ENCODE data around the gene TSPAN7.

Gene TSPAN7

GRCh38 chrX:38697461-38697860 lies 136.1 kb downstream of the TSPAN7 start:
- no peak overlapping the region for H3K27ac ChIP-seq (ENCODE audit: low read depth, low read length)
- H3K4me3 ChIP-seq (ENCODE audit: low read depth in 1 of 2, low read length in 2 of 2): no peak overlapping the region
- H3K9ac ChIP-seq (ENCODE audit: low read length): no peak overlapping the region
- no peaks in the 10 kb centered on the region for H3K36me3 ChIP-seq (ENCODE audit: insufficient read depth, low read length)
- no peaks in the 10 kb centered on the region for H3K4me1 ChIP-seq (ENCODE audit: insufficient read depth, low read length)
- no peaks in the 10 kb centered on the region for H3K27me3 ChIP-seq (ENCODE audit: control insufficient read depth in 1 of 2, insufficient read depth in 2 of 2, low read length in 2 of 2)
- no peaks in the 10 kb centered on the region for H3K9me3 ChIP-seq (ENCODE audit: low read length)

- H3K9ac ChIP-seq (ENCODE audit: low read length): no peak overlapping the region
- H3K9me3 ChIP-seq (ENCODE audit: low read length): no peaks in the 10 kb centered on the region
- no peaks in the 10 kb centered on the region for H3K27me3 ChIP-seq (ENCODE audit: control insufficient read depth in 1 of 2, insufficient read depth in 2 of 2, low read length in 2 of 2)
- H3K4me1 ChIP-seq (ENCODE audit: insufficient read depth, low read length): no peaks in the 10 kb centered on the region
- no peaks in the 10 kb centered on the region for H3K36me3 ChIP-seq (ENCODE audit: insufficient read depth, low read length)
- no peak overlapping the region for H3K4me3 ChIP-seq (ENCODE audit: low read depth in 1 of 2, low read length in 2 of 2)
- H3K27ac ChIP-seq (ENCODE audit: low read depth, low read length): no peak overlapping the region
Measured at GRCh38 chrX:38699121-38699520, 137.8 kb downstream of the TSPAN7 start.

GRCh38 chrX:38699696-38700095 lies 138.4 kb downstream of the TSPAN7 start:
- H3K9ac ChIP-seq (ENCODE audit: low read length): no peak overlapping the region
- no peaks in the 10 kb centered on the region for H3K36me3 ChIP-seq (ENCODE audit: insufficient read depth, low read length)
- H3K27me3 ChIP-seq (ENCODE audit: control insufficient read depth in 1 of 2, insufficient read depth in 2 of 2, low read length in 2 of 2): no peaks in the 10 kb centered on the region
- H3K27ac ChIP-seq (ENCODE audit: low read depth, low read length): no peak overlapping the region
- no peaks in the 10 kb centered on the region for H3K4me1 ChIP-seq (ENCODE audit: insufficient read depth, low read length)
- H3K4me3 ChIP-seq (ENCODE audit: low read depth in 1 of 2, low read length in 2 of 2): no peak overlapping the region
- no peaks in the 10 kb centered on the region for H3K9me3 ChIP-seq (ENCODE audit: low read length)

GRCh38 chrX:38701073-38701472 lies 139.7 kb downstream of the TSPAN7 start:
- no peaks in the 10 kb centered on the region for H3K27me3 ChIP-seq (ENCODE audit: control insufficient read depth in 1 of 2, insufficient read depth in 2 of 2, low read length in 2 of 2)
- H3K27ac ChIP-seq (ENCODE audit: low read depth, low read length): no peak overlapping the region
- H3K36me3 ChIP-seq (ENCODE audit: insufficient read depth, low read length): no peaks in the 10 kb centered on the region
- no peaks in the 10 kb centered on the region for H3K9me3 ChIP-seq (ENCODE audit: low read length)
- no peak overlapping the region for H3K9ac ChIP-seq (ENCODE audit: low read length)
- no peaks in the 10 kb centered on the region for H3K4me1 ChIP-seq (ENCODE audit: insufficient read depth, low read length)
- H3K4me3 ChIP-seq (ENCODE audit: low read depth in 1 of 2, low read length in 2 of 2): no peak overlapping the region

GRCh38 chrX:38704146-38704882 lies 143.0 kb downstream of the TSPAN7 start:
- no peaks in the 10 kb centered on the region for H3K36me3 ChIP-seq (ENCODE audit: insufficient read depth, low read length)
- no peak overlapping the region for H3K9ac ChIP-seq (ENCODE audit: low read length)
- no peak overlapping the region for H3K4me3 ChIP-seq (ENCODE audit: low read depth in 1 of 2, low read length in 2 of 2)
- no peaks in the 10 kb centered on the region for H3K4me1 ChIP-seq (ENCODE audit: insufficient read depth, low read length)
- no peak overlapping the region for H3K27ac ChIP-seq (ENCODE audit: low read depth, low read length)
- H3K9me3 ChIP-seq (ENCODE audit: low read length): no peaks in the 10 kb centered on the region
- H3K27me3 ChIP-seq (ENCODE audit: control insufficient read depth in 1 of 2, insufficient read depth in 2 of 2, low read length in 2 of 2): no peaks in the 10 kb centered on the region

GRCh38 chrX:38717871-38718270 lies 156.5 kb downstream of the TSPAN7 start:
- H3K27ac ChIP-seq (ENCODE audit: low read depth, low read length): no peak overlapping the region
- no peaks in the 10 kb centered on the region for H3K9me3 ChIP-seq (ENCODE audit: low read length)
- H3K4me3 ChIP-seq (ENCODE audit: low read depth in 1 of 2, low read length in 2 of 2): no peak overlapping the region
- H3K4me1 ChIP-seq (ENCODE audit: insufficient read depth, low read length): no peaks in the 10 kb centered on the region
- H3K27me3 ChIP-seq (ENCODE audit: control insufficient read depth in 1 of 2, insufficient read depth in 2 of 2, low read length in 2 of 2): no peaks in the 10 kb centered on the region
- H3K9ac ChIP-seq (ENCODE audit: low read length): no peak overlapping the region
- H3K36me3 ChIP-seq (ENCODE audit: insufficient read depth, low read length): no peaks in the 10 kb centered on the region

- Histone ChIP-seq H3K27me3 (ENCODE audit: control insufficient read depth in 1 of 2, insufficient read depth in 2 of 2, low read length in 2 of 2) (no peaks in the 10 kb centered on the region), H3K4me1 (ENCODE audit: insufficient read depth, low read length) (no peaks in the 10 kb centered on the region), H3K9ac (ENCODE audit: low read length) (no peak overlapping the region)
Measured at GRCh38 chrX:38718311-38718710, 157.0 kb downstream of the TSPAN7 start.

GRCh38 chrX:38726612-38727011 lies 165.3 kb downstream of the TSPAN7 start:
- Histone ChIP-seq H3K36me3 (ENCODE audit: insufficient read depth, low read length) (no peaks in the 10 kb centered on the region), H3K9me3 (ENCODE audit: low read length) (no peaks in the 10 kb centered on the region), H3K4me3 (ENCODE audit: low read depth in 1 of 2, low read length in 2 of 2) (no peak overlapping the region), H3K4me1 (ENCODE audit: insufficient read depth, low read length) (no peaks in the 10 kb centered on the region), H3K27me3 (ENCODE audit: control insufficient read depth in 1 of 2, insufficient read depth in 2 of 2, low read length in 2 of 2) (no peaks in the 10 kb centered on the region), H3K27ac (ENCODE audit: low read depth, low read length) (no peak overlapping the region), H3K9ac (ENCODE audit: low read length) (no peak overlapping the region)

More at GRCh38 chrX:38718311-38718710, 157.0 kb downstream of the TSPAN7 start:
- H3K9me3 ChIP-seq (ENCODE audit: low read length): no peaks in the 10 kb centered on the region
- no peak overlapping the region for H3K4me3 ChIP-seq (ENCODE audit: low read depth in 1 of 2, low read length in 2 of 2)
- H3K27ac ChIP-seq (ENCODE audit: low read depth, low read length): no peak overlapping the region
- H3K36me3 ChIP-seq (ENCODE audit: insufficient read depth, low read length): no peaks in the 10 kb centered on the region

GRCh38 chrX:38727668-38728067 lies 166.3 kb downstream of the TSPAN7 start:
- Histone ChIP-seq H3K9me3 (ENCODE audit: low read length) (no peaks in the 10 kb centered on the region), H3K4me1 (ENCODE audit: insufficient read depth, low read length) (no peaks in the 10 kb centered on the region), H3K4me3 (ENCODE audit: low read depth in 1 of 2, low read length in 2 of 2) (no peak overlapping the region), H3K27ac (ENCODE audit: low read depth, low read length) (no peak overlapping the region), H3K9ac (ENCODE audit: low read length) (no peak overlapping the region), H3K27me3 (ENCODE audit: control insufficient read depth in 1 of 2, insufficient read depth in 2 of 2, low read length in 2 of 2) (no peaks in the 10 kb centered on the region), H3K36me3 (ENCODE audit: insufficient read depth, low read length) (no peaks in the 10 kb centered on the region)

GRCh38 chrX:38732866-38733265 lies 171.5 kb downstream of the TSPAN7 start:
- Histone ChIP-seq H3K27ac (ENCODE audit: low read depth, low read length) (no peak overlapping the region), H3K36me3 (ENCODE audit: insufficient read depth, low read length) (no peaks in the 10 kb centered on the region), H3K4me3 (ENCODE audit: low read depth in 1 of 2, low read length in 2 of 2) (no peak overlapping the region), H3K9me3 (ENCODE audit: low read length) (no peaks in the 10 kb centered on the region), H3K9ac (ENCODE audit: low read length) (no peak overlapping the region), H3K4me1 (ENCODE audit: insufficient read depth, low read length) (no peaks in the 10 kb centered on the region), H3K27me3 (ENCODE audit: control insufficient read depth in 1 of 2, insufficient read depth in 2 of 2, low read length in 2 of 2) (no peaks in the 10 kb centered on the region)

Measured in muscle layer of colon (tissue), 2 donors.